ENCODE measurements around the gene ITGA3.

Gene ITGA3

DNA sequence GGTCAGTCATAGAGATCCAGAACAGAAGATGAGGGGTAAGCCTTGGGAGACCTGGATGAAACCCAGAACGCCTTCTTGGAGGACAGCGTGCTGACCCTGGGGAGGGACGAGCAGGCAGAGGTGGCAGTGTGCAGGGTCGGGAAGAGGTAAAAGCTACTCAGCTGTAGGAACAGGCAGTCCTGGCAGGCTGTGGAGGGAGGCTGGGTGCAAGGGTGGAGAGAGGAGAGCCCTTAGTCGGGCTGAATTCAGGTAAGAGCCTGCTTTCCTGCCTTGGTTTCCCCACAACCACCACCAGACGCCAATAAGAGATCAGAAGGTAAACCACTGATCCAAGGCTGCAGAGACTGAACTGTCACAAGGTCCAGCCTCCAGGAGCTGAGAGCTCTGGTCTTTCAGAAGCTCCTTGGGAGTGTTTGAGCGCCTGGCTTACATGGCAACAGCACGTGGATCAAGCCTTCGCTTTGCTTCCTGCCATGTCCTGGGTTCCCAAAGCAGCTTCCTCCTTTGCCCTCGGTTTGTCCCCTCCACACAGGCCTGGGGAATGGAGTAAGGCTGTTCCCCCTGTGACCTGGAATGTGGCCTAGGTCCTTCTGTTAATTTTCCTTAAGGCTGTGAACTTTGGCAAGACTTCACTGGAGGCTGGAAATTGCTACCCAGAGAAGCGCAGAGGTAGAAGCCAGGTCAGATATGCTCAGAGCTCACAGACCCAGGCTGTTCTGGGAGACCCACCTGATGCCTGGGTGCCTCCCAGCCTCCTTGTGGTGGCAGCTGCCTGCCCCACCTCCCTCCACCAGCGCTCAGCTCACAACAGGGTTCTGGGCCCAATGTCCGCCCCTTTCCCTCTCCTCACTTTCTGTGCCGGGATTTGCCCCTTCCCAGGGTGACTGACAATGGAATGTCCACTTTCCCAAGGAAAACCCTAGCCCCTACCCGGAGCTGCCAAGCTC is 35.3 kb downstream of the ITGA3 start:
- no peak for DNase-seq (ENCODE audit: low read depth in 3 of 3, low spot score in 1 of 3)

DNA sequence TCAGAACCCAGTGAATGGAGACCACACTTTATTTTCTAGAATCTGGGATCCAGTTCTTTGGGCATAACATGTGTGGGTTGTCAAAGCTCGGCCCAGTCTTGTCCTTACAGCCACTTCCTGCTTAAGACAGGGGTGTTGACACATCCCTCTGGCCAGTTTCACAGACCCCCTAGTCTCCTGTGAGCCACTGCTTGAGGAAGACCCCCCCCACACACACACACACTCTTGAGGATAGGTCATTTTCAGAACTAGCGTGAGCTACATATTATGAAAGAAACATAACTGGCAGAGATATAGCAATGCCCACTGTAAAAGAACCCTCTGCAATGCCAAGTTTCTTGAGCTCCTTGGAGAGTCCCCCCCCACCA is 36.0 kb downstream of the ITGA3 start:
- DNase-seq (ENCODE audit: low read depth in 3 of 3, low spot score in 1 of 3) = no peak

- DNase-seq (ENCODE audit: low read depth in 3 of 3, low spot score in 1 of 3) = no peak
Observed at GRCh38 chr17:50093246-50093645, 37.3 kb downstream of the ITGA3 start.

GRCh38 chr17:50093807-50094206 is 37.9 kb downstream of the ITGA3 start:
- no peak for DNase-seq (ENCODE audit: low read depth in 3 of 3, low spot score in 1 of 3)

DNA sequence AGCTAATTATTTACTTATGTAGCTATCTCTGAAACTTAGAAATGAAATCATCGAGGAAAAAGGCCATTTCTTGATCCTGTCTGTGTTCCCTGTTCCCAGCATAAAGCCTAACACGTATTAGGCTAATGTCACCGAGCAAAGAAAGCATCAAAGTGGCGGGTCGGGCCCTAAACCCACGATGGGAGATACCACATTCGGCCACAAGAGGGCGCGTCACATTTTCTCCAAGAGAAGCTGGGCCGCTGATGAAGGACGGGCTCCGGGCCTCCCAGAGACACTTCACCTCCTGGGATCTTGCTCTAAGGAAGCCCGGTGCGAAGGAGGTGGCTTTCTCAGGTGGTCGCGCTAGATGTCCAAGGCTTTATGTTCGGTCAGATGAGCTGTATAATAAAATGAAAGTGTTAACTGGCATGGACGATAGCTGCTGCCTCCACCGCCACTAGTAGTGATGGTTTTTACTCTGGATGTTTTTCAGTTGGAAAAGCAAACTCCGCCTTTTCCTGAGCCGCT is 38.4 kb downstream of the ITGA3 start:
- DNase-seq (ENCODE audit: low read depth in 3 of 3, low spot score in 1 of 3) = peak; percentile 63 to 93 (median 74)

DNA sequence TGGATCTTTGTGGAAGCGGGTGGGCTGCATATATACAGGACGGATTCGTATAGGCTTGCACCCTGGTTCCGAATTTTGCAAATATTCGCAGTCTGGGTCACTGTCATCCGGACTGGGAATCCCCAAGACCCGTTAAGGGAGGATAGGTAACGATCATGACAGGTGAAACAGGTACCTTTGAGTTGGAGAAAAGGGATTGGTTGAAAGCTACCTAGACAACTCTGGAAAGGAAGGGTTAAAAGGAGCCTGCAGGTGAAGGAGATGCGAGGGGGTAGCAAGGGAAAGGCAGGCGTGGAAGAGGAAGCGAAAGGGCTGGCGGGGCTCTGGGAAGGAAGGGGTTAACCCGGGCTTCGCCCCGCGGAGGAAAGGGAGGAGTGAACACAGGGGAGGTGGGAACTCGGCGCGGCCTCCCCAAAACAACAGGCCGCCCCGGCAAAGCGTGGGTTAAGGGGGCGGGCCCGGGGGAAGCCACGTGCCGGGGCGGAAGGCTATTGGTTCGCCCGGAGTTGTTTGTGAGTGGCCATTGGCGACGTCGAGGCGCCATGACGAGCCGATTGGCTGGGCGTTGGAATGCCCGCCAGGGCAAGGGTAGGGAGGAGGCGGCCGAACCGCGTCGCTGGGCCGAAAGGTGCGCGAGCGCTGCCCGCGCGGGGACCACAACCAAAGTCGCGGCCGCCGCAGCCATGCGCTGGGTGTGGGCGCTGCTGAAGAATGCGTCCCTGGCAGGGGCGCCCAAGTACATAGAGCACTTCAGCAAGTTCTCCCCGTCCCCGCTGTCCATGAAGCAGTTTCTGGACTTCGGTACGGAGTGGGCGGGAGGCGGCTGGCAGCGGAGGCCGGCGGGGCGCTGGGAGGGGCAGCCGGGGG is 39.1 kb downstream of the ITGA3 start, which contains the start of gene PDK2:
TSS of gene PDK2 (plus strand) at position 599 of the 867 bp plus-strand sequence. CDS start at position 684, 85 bp downstream.
- DNase-seq (ENCODE audit: low read depth in 3 of 3, low spot score in 1 of 3) = peak; percentile 87 to 90 (median 90)

DNA sequence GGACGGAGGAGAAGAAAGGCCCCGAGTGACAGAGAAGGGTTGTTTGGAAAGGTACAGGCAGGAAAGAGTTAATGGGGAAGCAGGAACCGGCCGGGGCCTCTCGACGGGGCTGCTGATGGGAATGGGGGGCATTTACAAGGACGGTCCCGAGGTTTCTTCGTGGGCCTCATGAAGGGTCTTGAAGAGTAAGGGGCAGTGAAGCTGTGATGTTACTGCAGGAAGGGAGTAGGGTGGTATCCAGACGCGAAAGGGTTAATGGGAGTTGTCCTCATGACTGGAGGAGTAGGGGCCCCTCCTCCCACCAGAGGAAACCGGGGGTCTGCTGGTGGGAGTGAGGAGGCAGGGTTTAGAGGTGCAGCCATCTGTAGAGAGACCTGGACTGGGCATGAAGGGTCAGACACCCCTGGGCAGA is 39.7 kb downstream of the ITGA3 start:
- DNase-seq (ENCODE audit: low read depth in 3 of 3, low spot score in 1 of 3) = no peak

DNA sequence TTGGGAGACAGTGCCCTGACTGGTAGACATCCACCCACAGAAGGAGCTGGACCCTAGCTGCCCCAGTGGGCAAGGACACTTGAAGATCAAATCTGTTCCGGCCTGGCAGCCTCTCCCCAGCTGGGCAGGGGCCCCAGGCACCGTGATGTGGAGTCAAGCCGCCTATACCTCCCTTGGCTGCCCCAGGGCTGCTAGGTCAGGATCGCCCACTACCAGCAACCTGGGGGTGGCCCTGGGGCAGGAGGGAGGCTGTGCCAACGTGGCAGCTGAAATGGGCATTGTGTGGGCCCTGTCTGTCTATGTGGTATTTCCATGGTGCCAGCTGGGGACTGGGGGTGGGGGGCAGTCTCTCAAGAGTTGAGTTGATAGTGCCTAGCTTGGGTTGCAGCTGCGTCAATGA is 40.2 kb downstream of the ITGA3 start:
- DNase-seq (ENCODE audit: low read depth in 3 of 3, low spot score in 1 of 3) = no peak

DNA sequence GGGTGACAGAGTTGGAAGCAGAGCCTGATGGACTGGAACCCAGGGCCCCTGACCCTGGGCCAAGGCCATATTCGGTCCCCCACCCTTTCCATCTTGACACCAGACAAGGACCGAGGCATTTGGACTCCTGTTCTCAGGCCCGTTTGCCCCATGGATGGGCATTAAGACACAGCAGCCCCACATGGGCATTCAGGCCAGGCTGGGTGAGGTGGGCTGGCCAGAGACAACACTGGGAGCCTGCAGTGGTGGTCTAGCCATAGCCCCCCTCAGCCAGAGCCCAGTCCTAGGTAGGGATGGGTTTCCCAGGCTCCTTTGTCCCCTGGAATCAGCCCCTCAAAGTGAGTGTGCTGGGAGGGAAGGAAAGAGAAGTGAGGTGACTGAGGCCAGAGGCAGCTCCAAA is 40.8 kb downstream of the ITGA3 start:
- no peak for DNase-seq (ENCODE audit: low read depth in 3 of 3, low spot score in 1 of 3)

DNA sequence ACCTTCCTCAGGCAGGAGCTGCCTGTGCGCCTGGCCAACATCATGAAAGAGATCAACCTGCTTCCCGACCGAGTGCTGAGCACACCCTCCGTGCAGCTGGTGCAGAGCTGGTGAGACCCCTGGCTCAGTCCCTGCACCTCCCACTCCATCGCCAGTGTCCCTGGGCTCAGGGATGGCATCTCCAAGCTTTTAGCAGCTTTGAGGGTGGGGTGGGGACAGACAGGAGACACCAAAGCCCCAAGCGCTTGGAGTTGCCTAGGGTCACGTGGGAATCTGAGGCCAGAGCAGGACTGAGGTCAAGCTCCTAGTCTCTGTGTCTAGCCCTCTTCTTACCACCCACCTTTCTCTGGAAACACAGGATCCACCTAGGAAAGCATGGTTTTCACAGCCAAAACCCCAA is 41.5 kb downstream of the ITGA3 start:
- no peak for DNase-seq (ENCODE audit: low read depth in 3 of 3, low spot score in 1 of 3)

DNA sequence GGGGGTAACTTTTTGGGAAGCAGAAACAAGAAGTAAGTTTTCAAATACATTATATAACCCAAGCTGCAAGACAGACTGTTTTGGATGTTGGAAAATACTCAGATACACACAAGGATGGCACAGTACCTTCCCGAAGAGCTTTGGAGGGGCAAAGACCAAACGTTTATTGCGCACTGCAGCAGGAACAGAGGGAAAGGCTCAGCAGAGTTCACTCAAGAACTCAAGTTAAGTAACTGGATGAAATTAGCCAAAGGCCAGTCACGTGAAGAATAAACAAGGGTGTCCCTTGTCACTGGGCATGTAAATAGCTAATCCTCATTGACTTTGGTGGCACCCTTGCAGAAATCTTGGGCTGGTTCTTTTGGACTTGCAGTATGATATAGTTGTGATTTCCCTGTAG is 42.0 kb downstream of the ITGA3 start:
- DNase-seq (ENCODE audit: low read depth in 3 of 3, low spot score in 1 of 3) = no peak

DNA sequence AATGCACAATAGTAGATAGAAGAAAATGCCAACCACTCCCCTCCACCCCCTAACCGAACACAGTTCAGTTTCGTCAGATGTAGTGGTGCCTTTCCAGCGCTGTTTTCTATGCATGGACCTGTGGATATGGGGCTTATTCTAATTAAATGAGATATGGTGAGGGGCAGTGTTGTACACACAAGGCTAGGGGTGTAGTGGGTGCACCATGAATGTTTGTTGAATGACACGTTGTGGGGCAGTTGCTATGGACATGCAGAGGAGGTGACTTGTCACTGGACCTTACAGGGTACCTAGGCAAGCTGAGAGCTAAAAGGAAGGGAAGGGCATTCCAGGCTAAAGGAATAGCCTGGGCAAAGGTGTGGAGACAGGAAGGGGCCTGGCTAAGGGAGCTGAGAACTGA is 42.7 kb downstream of the ITGA3 start:
- no peak for DNase-seq (ENCODE audit: low read depth in 3 of 3, low spot score in 1 of 3)

- DNase-seq (ENCODE audit: low read depth in 3 of 3, low spot score in 1 of 3) = no peak
Observed at GRCh38 chr17:50099003-50099402, 43.1 kb downstream of the ITGA3 start.

DNA sequence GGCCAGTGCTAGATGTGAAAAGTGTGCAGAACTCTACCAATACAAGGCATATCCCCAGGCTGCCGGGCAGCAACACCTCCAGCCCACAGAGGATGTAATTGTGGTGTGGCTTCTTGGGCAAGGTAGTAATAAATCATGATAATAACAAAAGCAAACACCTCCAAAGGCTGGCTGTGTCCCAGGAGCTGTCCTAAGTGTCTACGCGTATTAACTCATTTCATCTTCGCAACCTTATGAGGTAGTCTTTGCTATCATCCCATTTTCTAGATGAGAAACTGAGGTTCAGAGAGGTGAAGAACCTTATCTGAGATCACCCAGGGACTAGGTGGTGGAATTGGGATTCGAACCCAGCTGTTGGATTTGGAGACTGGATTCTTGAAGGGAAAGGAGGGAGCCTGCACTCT is 44.6 kb downstream of the ITGA3 start:
- no peak for DNase-seq (ENCODE audit: low read depth in 3 of 3, low spot score in 1 of 3)

- DNase-seq (ENCODE audit: low read depth in 3 of 3, low spot score in 1 of 3) = no peak
Observed at GRCh38 chr17:50100921-50101345, 45.0 kb downstream of the ITGA3 start.

- no peak for DNase-seq (ENCODE audit: low read depth in 3 of 3, low spot score in 1 of 3)
Observed at GRCh38 chr17:50101346-50102163, 45.6 kb downstream of the ITGA3 start.

- no peak for DNase-seq (ENCODE audit: low read depth in 3 of 3, low spot score in 1 of 3)
Observed at GRCh38 chr17:50102164-50102991, 46.5 kb downstream of the ITGA3 start.

DNA sequence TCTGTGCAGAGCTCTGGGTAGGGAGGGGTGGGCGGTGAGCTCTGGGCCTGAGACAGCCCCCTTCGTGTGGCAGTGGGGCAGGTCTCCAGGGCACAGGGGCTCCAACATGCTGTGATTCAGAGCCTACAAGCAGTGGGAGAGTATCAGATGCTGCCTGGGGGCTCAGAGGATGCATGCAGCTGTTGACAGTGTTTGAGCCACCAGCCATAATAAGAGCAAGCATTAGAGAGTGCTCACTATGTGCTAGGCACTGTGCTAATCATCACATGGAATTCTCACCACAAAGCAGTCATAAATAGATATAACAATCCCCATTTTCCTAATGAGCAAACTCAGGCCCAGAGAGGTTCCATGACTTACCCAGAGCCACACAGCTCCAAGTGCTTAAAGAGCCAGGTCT is 47.3 kb downstream of the ITGA3 start:
- no peak for DNase-seq (ENCODE audit: low read depth in 3 of 3, low spot score in 1 of 3)

- no peak for DNase-seq (ENCODE audit: low read depth in 3 of 3, low spot score in 1 of 3)
Observed at GRCh38 chr17:50103941-50104340, 48.0 kb downstream of the ITGA3 start.

GRCh38 chr17:50105811-50106210 is 49.9 kb downstream of the ITGA3 start:
- DNase-seq (ENCODE audit: low read depth in 3 of 3, low spot score in 1 of 3) = no peak

Data from stimulated activated CD4-positive, alpha-beta T cell treated with anti-CD3 and anti-CD28 coated beads, TNF-alpha, amount 100 ng/mL, for 1 hour (primary cell).